Measurements from ENCODE around the gene ATF3.

ATF3 gene

DNA sequence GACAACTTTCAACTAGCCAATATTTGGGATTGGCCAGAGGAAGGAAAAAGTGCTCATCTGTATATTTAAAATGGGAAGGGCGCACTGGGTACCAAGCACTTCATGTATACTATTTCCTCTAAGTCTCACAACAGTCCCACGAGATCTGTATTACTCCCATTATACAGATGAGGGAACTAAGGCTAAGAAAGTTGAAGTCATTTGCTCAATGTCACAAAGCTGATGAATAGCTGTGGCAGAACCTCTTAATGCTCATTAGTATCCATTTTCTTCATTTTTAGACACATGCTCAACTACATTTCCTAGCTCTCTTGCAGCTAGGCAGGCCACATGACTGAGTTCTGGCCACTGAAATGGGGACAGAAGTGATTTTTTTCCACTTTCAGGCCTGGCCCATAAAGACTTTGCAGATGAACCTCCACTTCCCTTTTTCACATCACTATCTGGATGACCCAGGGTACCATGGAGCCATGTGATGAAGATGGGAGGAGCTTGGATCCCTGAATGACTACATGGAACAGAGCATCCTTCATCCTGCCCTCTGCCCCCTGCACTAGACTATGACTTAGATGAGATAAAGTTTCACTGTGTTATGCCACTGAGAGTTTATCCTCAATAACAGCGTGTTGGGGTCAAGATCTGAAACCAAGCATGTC lies 31.8 kb downstream of the ATF3 start:
- TF ChIP-seq, protein P1, sequence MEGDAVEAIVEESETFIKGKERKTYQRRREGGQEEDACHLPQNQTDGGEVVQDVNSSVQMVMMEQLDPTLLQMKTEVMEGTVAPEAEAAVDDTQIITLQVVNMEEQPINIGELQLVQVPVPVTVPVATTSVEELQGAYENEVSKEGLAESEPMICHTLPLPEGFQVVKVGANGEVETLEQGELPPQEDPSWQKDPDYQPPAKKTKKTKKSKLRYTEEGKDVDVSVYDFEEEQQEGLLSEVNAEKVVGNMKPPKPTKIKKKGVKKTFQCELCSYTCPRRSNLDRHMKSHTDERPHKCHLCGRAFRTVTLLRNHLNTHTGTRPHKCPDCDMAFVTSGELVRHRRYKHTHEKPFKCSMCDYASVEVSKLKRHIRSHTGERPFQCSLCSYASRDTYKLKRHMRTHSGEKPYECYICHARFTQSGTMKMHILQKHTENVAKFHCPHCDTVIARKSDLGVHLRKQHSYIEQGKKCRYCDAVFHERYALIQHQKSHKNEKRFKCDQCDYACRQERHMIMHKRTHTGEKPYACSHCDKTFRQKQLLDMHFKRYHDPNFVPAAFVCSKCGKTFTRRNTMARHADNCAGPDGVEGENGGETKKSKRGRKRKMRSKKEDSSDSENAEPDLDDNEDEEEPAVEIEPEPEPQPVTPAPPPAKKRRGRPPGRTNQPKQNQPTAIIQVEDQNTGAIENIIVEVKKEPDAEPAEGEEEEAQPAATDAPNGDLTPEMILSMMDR (IDR thresholded peaks at IDR 0.05; ENCODE audit: low read depth, low read length, missing control alignments), result no peak
- no peak overlapping the region for H3K4me3 ChIP-seq (replicated peaks; ENCODE audit: low read depth, low read length)
- DNase-seq (ENCODE audit: extremely low read depth, low read depth), result no peak

DNA sequence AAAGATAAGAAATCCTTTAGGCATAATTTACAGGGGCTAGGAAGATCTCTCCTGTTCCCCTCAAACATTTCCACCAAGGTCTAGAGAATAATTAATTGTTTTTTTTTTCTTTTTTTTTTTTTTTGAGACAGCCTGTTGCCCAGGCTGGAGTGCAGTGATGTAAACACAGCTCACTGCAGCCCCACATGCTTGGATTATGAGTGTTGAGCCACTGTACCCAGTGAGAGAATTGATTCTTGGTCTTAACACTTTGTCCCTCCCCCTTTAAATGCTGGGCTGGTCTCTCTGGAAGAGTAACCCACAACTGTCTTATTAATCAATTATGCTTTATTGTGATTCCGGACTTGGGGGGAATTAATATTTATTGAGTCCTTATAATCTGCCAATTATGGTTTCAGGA lies 33.4 kb downstream of the ATF3 start:
- TF ChIP-seq, protein P1 (IDR thresholded peaks at IDR 0.05; ENCODE audit: low read depth, low read length, missing control alignments), result no peak
- DNase-seq (ENCODE audit: extremely low read depth, low read depth), result no peak

DNA sequence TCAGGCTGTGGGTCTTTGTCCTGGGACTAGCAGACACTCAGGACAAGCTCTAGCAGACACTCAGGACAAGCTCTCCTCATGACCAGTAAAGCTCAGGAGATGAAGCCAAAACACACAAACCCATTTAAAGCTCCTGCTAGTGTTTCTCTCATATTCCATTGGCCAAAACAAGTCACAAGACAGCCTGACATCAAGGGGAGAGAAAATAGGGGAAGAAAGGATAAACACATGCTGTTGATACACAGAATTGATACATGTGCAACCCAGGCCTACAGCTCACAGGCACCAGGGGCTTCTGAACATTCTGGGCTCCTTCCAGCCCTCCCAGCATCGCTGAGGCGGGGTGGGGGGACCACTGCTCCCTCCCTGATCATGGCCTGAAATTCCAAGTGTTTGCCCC lies 35.3 kb downstream of the ATF3 start:
- no peak overlapping the region for H3K4me3 ChIP-seq (replicated peaks; ENCODE audit: low read depth, low read length)
- TF ChIP-seq, protein P1 (IDR thresholded peaks at IDR 0.05; ENCODE audit: low read depth, low read length, missing control alignments), result no peak
- no peak for DNase-seq (ENCODE audit: extremely low read depth, low read depth)

More for the DNA sequence above, 33.4 kb downstream of the ATF3 start:
- H3K4me3 ChIP-seq (replicated peaks; ENCODE audit: low read depth, low read length), result no peak overlapping the region

DNA sequence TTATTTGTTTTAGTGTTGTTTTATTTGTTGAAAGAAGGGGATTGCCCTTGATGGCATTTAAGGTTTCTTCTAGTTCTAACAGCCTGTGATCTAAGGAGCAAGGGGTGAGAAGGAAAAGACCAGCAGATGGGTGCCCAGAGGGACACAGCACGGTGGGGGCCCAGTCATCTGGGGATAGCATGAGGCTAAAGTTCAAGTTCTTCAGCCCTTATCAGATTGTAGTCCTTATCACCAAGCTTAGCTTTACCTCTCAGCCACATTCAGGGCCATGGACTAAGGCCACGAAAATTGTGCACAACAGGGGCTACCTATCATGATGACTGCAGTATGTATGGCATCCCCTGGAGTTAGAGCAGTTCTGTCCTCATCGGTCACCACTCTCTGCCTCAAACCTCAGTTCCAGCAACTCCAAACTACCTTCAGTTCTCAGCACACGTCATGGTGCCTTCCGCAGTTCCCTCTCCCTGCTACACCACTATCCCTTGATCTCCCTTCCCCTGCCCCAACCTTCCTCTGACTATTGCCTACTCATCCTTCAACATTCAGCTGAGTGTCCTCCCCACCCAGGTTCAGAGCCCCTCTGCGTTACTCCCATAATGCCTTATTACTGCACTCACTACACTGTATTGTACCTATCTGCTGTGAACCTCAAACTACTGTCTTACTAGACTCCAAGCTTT lies 36.4 kb downstream of the ATF3 start:
- TF ChIP-seq, protein P1 (IDR thresholded peaks at IDR 0.05; ENCODE audit: low read depth, low read length, missing control alignments), result no peak
- DNase-seq (ENCODE audit: extremely low read depth, low read depth), result no peak
- no peak overlapping the region for H3K4me3 ChIP-seq (replicated peaks; ENCODE audit: low read depth, low read length)

DNA sequence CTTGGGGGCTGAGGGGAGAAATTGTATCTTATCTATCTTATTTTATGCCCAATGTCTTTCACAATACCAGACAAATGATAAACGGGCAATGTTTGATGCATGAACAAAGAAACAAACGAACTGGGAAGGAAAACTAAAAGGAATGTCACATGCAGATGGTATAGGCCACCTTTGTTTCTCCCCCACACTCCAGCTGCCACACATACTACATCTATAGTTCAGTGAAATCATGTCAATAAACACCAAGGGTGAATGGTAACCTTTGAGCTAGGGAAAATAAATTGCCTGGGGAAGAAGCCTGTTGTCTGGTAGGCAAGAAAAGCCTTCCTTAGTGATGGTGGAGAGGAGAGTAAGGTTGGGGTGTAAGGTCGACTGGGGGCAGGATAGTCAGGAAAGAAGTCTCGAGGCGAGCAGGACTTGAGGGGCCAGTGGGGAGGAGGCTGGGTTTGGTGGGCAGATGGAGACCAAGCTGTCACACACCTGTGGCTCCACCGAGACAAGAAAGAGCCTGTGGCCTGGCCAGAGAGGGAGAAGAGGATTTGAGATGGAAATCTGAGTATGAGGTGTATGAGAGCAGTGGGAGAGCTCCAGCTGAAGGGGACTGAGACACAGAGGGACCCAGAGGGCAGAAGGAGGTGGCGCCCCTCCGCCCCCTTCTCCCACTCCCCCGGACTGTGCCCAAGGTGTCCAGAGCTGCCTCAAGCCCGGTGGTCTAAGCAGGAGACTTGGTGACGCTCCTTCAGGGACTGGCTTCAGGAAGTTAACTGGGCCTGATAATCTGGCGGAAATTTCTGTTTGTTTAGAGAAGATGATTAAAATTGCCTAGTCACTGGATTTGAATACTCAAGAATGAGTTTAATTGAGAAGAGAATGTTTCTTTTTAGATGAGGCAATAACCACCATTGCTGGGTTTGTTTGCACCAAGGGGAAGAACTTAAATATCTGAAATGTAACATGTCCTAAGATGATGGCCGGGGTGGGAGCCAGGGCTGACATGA lies 37.3 kb downstream of the ATF3 start:
- no peak for DNase-seq (ENCODE audit: extremely low read depth, low read depth)
- TF ChIP-seq, protein P1 (IDR thresholded peaks at IDR 0.05; ENCODE audit: low read depth, low read length, missing control alignments), result no peak
- H3K4me3 ChIP-seq (replicated peaks; ENCODE audit: low read depth, low read length), result no peak overlapping the region

DNA sequence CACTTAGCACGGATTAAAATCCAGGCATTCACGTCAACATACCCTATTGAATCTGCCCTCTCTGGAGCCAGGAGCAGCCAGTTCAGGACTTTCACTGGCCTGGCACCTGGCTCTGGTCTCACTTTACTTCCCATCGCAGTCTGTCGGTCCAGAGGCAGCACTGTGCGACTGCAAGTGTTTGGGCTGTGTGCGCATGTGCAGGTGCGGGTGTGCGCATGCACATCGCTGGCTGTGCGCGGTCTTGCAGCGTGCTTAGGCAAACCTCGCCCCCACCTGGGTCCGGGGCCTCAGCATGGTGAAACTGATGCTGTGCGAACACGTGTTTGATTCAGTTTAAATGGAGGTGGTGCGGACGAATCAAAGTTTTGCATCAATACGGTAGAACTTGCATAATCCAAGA lies 38.0 kb downstream of the ATF3 start:
- TF ChIP-seq, protein P1 (IDR thresholded peaks at IDR 0.05; ENCODE audit: low read depth, low read length, missing control alignments), result no peak
- H3K4me3 ChIP-seq (replicated peaks; ENCODE audit: low read depth, low read length), result no peak overlapping the region
- no peak for DNase-seq (ENCODE audit: extremely low read depth, low read depth)

Data from HFF-Myc (cell line).